Stomach (tissue), 4 donors: ENCODE data around the gene C16orf89.

Source experiments
- CTCF ChIP-seq, 7 experiments: fragments of 450-650 bp in 4 of 7; fragments of 200-600 bp in 3 of 7; sonication (generic) in 3 of 7; IDR thresholded peaks; one replicate each; pipeline ENCODE4 v1.5.1; 2016 to 2019; ENCODE audit warnings: antibody characterized with exemption in 7 of 7, control low read depth in 2 of 7, mild to moderate bottlenecking in 1 of 7
- POLR2A ChIP-seq, 4 donors: fragments of 450-650 bp; IDR thresholded peaks; one replicate each; pipeline ENCODE4 v1.6.1; 2016; ENCODE audit warnings: antibody characterized with exemption in 4 of 4, control low read depth in 2 of 4, mild to moderate bottlenecking in 1 of 4, moderate library complexity in 1 of 4
- POLR2AphosphoS5 ChIP-seq, 3 donors: sonication (generic); formaldehyde crosslinking; IDR thresholded peaks; one replicate each; pipeline ENCODE4 v1.6.1; 2016; ENCODE audit warnings: antibody characterized with exemption in 3 of 3

- TF ChIP-seq CTCF (IDR thresholded peaks at IDR 0.05) = no peak
- no peak for TF ChIP-seq POLR2AphosphoS5 (IDR thresholded peaks at IDR 0.05)
- no peak for TF ChIP-seq POLR2A (IDR thresholded peaks at IDR 0.05)
Observed at GRCh38 chr16:5022521-5022920, 43.2 kb downstream of the C16orf89 start.
